Stimulated activated CD4-positive, alpha-beta T cell treated with anti-CD3 and anti-CD28 coated beads, TNF-alpha, amount 100 ng/mL, for 4 hours (primary cell): Measurements from ENCODE around the gene NME4.

Experiments
- DNase-seq, 3 experiments: peaks; one replicate each; pipeline ENCODE4 v3.0.0-alpha.2; 2020; ENCODE audit warnings: low read depth in 3 of 3

Gene NME4

GRCh38 chr16:363766-364490 lies 33.1 kb upstream of the NME4 start:
- no peak for DNase-seq

GRCh38 chr16:364595-365491 lies 32.2 kb upstream of the NME4 start:
- DNase-seq: no peak

- no peak for DNase-seq
These were observed 30.5 kb upstream of the NME4 start for GRCh38 chr16:366476-366875.

GRCh38 chr16:367333-367903 lies 29.6 kb upstream of the NME4 start:
- no peak for DNase-seq

GRCh38 chr16:368388-369158 lies 28.4 kb upstream of the NME4 start:
- no peak for DNase-seq

- no peak for DNase-seq
These were observed 27.6 kb upstream of the NME4 start for GRCh38 chr16:369275-369865.

- DNase-seq: no peak
These were observed 27.0 kb upstream of the NME4 start for GRCh38 chr16:369866-370436.

GRCh38 chr16:370443-370842 lies 26.6 kb upstream of the NME4 start, which contains the start of gene MRPL28:
Gene MRPL28, minus strand, starts transcription at chr16:370538. Its CDS starts 320 bp downstream, at chr16:370218.
- DNase-seq: peak; percentile 85 to 92 (median 89)

- no peak for DNase-seq
These were observed 26.0 kb upstream of the NME4 start for GRCh38 chr16:370979-371514.

GRCh38 chr16:371515-372301 lies 25.3 kb upstream of the NME4 start:
- no peak for DNase-seq

GRCh38 chr16:372302-372983 lies 24.6 kb upstream of the NME4 start:
- DNase-seq: no peak

GRCh38 chr16:373020-373598 lies 23.9 kb upstream of the NME4 start:
- DNase-seq: no peak

GRCh38 chr16:373848-374615 lies 23.0 kb upstream of the NME4 start:
- DNase-seq: no peak

- DNase-seq: no peak
These were observed 22.4 kb upstream of the NME4 start for GRCh38 chr16:374616-374926.

- DNase-seq: no peak
These were observed 21.8 kb upstream of the NME4 start for GRCh38 chr16:375212-375611.

- no peak for DNase-seq
These were observed 20.8 kb upstream of the NME4 start for GRCh38 chr16:375927-376816.

GRCh38 chr16:376817-377418 lies 20.1 kb upstream of the NME4 start:
- DNase-seq: no peak
